Progenitor cell of endocrine pancreas (in vitro differentiated cells): Measurements from ENCODE around the gene TTC28. TPM values are rescaled to one million over a fixed set of nuclear protein-coding genes. Genes with fewer than 3 reads are reported as not detected.

Experiments
- DNase-seq: peaks from one replicate; pipeline ENCODE4 v3.0.0; 2021; ENCODE audit warnings: low spot score; ENCODE audit not compliant: unreplicated experiment
- H3K27ac Mint-ChIP-seq: 2 replicates; pipeline ENCODE4 v1.8.0; 2021; ENCODE audit warnings: mild to moderate bottlenecking, moderate library complexity, mixed read lengths
- H3K27me3 Mint-ChIP-seq: 2 replicates; pipeline ENCODE4 v1.8.0; 2021; ENCODE audit warnings: mixed read lengths
- H3K36me3 Mint-ChIP-seq: 2 replicates; pipeline ENCODE4 v1.8.0; 2022; ENCODE audit warnings: mixed read lengths; ENCODE audit not compliant: insufficient read depth
- H3K4me1 Mint-ChIP-seq: 2 replicates; pipeline ENCODE4 v1.8.0; 2021; ENCODE audit warnings: low read depth, mixed read lengths
- H3K4me3 Mint-ChIP-seq: 2 replicates; pipeline ENCODE4 v1.8.0; 2021; ENCODE audit warnings: low read depth, mild to moderate bottlenecking, moderate library complexity, mixed read lengths
- H3K9me3 Mint-ChIP-seq: 2 replicates; pipeline ENCODE4 v1.8.0; 2021; ENCODE audit warnings: low read depth, mixed read lengths
- CTCF ChIP-seq: fragments of 200-600 bp; sonication (generic); IDR thresholded peaks from one replicate; pipeline ENCODE4 v1.5.0; 2021; ENCODE audit warnings: antibody characterized with exemption, mild to moderate bottlenecking; ENCODE audit not compliant: unreplicated experiment
- total RNA-seq: library from RNA; stranded (reverse); gene quantifications from 2 replicates; pipeline ENCODE4 v1.2.1, GENCODE V29; 2021

Gene TTC28
- total RNA-seq, 1 donor from 2014 or later, result 35.2 TPM

GRCh38 chr22:28016781-28017557 lies 662.7 kb downstream of the TTC28 start:
- no peak overlapping the region for H3K27ac Mint-ChIP-seq
- H3K4me1 Mint-ChIP-seq, result peaks cover 7% of the 10 kb centered on the region
- no peak overlapping the region for H3K4me3 Mint-ChIP-seq
- H3K27me3 Mint-ChIP-seq, result no peaks in the 10 kb centered on the region
- no peak for DNase-seq
- no peak for TF ChIP-seq CTCF
- no peaks in the 10 kb centered on the region for H3K36me3 Mint-ChIP-seq
- no peaks in the 10 kb centered on the region for H3K9me3 Mint-ChIP-seq

- no peak for DNase-seq
- peak overlapping the region; percentile 19 for H3K27ac Mint-ChIP-seq
- H3K27me3 Mint-ChIP-seq, result no peaks in the 10 kb centered on the region
- H3K4me3 Mint-ChIP-seq, result no peak overlapping the region
- no peak for TF ChIP-seq CTCF
- H3K4me1 Mint-ChIP-seq, result peaks cover 7% of the 10 kb centered on the region
- no peaks in the 10 kb centered on the region for H3K9me3 Mint-ChIP-seq
- no peaks in the 10 kb centered on the region for H3K36me3 Mint-ChIP-seq
Observed at GRCh38 chr22:28015676-28016601, 663.7 kb downstream of the TTC28 start.

GRCh38 chr22:28015046-28015425 lies 664.6 kb downstream of the TTC28 start:
- no peaks in the 10 kb centered on the region for H3K36me3 Mint-ChIP-seq
- H3K27me3 Mint-ChIP-seq, result no peaks in the 10 kb centered on the region
- no peaks in the 10 kb centered on the region for H3K4me1 Mint-ChIP-seq
- no peak for DNase-seq
- no peak overlapping the region for H3K4me3 Mint-ChIP-seq
- no peak for TF ChIP-seq CTCF
- H3K9me3 Mint-ChIP-seq, result no peaks in the 10 kb centered on the region
- no peak overlapping the region for H3K27ac Mint-ChIP-seq

GRCh38 chr22:28014211-28015045 lies 665.2 kb downstream of the TTC28 start:
- Mint-ChIP-seq H3K27me3 (no peaks in the 10 kb centered on the region), H3K36me3 (no peaks in the 10 kb centered on the region), H3K4me3 (no peak overlapping the region), H3K9me3 (no peaks in the 10 kb centered on the region), H3K27ac (no peak overlapping the region), H3K4me1 (no peaks in the 10 kb centered on the region)
- TF ChIP-seq CTCF, result no peak
- no peak for DNase-seq

- Mint-ChIP-seq H3K4me3 (no peak overlapping the region), H3K27me3 (no peaks in the 10 kb centered on the region), H3K4me1 (no peaks in the 10 kb centered on the region), H3K36me3 (no peaks in the 10 kb centered on the region), H3K9me3 (no peaks in the 10 kb centered on the region), H3K27ac (no peak overlapping the region)
- no peak for DNase-seq
- TF ChIP-seq CTCF, result no peak
Observed at GRCh38 chr22:28013611-28014010, 666.0 kb downstream of the TTC28 start.
